Stimulated activated CD8-positive, alpha-beta memory T cell treated with anti-CD3 and anti-CD28 coated beads, Interleukin-15, amount 100 ng/mL, for 1 hour (primary cell): Measurements from ENCODE around the gene BTG1.

Experiments
- DNase-seq: peaks from one replicate; pipeline ENCODE4 v3.0.0-alpha.2; 2020; ENCODE audit warnings: low read depth

The BTG1 gene, protein sequence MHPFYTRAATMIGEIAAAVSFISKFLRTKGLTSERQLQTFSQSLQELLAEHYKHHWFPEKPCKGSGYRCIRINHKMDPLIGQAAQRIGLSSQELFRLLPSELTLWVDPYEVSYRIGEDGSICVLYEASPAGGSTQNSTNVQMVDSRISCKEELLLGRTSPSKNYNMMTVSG

DNA sequence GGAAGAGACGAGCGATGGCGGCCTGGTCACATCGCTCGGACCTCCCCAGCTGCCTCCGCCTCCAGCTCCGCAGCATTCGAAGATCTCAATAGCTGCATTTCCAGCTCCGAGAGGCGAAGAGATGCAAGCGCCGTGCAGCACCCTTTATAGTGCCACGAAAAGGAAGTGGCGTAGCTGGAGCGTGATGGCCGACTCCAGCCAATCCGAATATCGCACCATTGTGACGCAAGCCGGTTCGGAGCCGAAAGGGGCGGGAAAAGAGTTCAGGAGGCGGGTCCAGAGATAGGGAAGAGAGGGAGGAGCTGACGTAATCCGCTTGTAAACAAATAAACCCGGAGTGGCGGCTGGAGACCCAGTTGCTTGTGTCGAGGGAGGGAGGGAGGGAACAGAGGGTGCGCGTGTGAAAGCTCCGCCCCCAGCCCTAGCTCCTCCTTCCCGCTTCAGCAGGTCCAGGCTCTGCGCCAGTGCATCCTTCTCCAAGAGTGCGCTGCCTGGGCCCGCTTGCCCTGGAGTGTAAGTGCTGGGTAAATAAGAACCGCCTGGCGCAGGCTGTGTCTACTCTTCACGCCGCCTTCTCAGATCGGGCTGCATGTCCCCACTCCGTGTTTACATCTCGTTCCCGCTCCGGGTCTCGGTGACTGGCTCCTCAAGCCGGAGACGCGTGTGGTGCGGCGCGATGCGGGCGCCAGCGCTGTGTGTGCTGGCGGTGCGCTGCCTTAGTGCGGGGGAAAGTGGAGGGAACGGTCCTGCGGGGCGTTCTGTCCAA, at the start of gene BTG1:
BTG1 (minus strand) TSS at position 116 of the 766 bp plus-strand sequence. CDS start 311 bp downstream, outside the sequence.
- DNase-seq: peak; percentile 96

DNA sequence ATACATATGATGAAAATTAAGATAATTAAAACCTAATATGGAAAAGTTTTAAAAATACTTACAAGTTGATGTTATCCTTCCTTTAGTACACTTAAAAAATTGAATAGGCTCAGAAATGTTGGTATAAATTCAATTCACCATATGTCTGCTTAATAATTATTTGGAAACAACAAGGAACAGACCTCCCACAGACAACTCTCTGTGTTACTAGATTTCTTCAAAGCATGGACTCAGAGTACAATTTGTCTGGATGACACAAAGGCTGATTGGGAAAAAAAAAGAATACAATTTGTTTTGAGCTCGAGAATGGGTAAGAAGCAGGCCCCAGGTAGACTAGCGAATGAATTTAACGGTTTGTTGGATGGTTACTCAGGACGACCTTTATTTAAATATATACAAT, 48.9 kb upstream of the BTG1 start:
- no peak for DNase-seq

DNA sequence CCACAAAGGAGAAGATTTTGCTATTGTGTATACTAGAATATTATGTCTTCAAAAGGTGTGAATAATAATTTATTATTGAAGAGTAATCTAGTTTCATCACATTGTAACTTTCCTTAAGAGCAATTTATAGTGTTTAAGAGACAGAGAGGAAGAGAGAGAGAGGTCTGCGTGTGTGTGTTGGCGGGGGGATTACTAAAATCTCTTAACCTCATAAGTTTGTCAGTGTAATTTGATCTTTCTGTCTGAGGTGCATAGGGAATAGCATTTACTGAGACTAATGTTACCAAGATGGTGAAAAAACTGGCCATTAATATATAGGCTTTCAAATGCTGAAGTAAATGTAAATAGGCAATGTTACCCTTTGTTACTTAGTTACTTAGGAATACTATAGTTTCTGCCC, 48.2 kb upstream of the BTG1 start:
- no peak for DNase-seq

DNA sequence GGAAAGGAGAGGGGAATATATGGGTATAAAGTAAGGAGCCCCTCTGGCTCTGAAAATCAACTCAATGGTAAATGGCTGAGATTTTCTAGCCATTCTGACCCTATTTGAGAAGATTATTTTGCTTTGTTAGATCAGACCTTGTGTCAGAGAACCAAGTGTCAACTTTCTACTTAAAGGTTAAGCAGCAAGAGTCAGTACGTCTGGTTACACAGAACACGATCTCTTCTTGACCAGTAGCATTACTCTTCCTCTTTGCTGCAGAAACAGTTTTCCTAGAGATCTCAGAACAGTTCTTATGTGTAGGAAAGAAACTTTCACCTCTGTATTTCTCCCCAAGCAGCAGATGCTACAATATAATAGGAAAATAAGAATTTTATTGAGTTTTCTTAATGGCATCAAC, 47.4 kb upstream of the BTG1 start:
- no peak for DNase-seq

DNA sequence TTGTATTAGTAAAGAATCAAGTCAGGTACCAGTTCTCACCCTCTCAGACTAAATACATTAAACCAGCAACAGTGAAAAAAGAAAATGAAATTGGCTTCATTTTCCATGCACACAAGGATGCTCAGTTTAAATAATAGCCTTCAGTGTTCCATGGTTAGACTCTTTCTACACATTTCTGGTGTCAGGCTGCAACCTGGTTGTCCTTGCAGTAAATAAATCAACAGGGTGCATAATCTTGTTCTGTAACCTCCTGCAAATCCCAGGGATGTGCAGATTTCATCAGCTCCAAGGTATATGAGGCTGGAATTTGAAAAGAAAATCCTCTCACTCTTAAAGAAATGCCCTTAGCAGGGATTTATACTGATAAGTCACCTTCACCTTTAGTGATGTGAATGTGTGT, 46.7 kb upstream of the BTG1 start:
- DNase-seq: no peak

DNA sequence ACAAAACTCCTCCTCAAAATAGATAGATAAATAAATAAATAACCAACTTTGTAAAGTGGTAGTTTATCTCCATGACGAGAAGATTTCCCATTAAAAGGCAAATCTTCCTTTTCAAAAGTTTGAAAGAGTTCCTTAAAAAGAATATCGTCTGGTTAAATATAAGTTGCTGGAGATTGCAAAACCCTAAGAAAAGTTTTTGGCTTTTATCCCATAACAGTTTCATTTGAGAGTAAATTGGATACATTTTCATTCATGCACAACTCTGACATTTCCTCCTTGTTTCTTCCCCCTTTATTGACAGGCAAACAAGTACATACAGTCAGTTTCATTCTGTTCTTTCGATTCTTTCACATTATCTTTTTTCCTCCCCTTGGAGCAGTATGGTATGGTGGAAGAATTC, 45.4 kb upstream of the BTG1 start:
- DNase-seq: no peak

DNA sequence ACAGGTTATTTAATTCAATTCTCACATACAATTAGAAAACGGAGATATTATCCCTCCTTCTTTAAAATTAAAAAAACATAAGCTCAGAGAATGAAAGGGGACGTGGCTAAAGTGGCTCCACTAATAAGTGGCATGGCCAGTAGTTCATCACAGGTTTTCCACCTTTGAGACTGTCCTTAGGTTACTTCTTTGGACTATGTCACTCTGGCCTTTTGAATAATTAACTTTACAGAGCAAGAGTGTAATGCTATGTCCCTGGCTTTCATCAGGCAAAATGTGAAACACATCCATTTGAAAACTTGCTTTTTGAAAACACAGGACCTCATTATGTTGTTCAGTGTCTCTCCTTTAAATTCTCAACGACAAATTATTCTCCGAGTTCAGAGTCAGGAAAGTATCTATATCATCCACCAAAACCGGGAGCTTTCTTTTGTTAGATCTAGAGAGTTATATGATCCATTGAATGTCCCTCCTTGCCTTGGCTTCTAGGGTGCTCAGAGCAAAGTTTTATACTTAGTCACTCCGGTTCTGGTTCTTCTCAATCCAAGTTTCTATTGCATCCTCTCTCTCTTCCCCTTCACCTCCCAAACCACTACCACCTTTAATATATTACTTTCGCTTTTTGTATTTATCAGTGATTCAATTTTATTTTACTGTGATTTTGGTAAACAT, 43.0 kb upstream of the BTG1 start:
- no peak for DNase-seq

DNA sequence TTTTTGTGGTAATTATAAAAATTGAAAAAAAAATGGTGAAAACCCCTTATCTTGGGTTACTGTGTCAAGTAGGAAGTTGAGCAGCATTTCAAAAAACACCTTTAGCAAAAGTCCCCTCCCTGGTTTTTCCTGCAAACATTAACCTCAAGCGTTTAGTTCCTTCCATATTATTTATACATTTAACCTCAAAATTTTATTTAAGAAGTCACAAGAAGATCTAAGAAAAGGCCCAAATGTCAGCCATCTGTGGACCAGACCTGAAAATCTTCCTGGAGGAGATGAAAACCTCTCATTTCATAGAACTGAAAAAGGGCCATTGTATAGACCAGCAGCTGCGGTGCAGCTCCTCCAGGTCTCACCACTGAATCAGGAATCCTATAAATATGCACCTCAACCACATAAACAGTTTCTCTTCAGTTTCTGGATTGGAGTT, 40.4 kb upstream of the BTG1 start:
- no peak for DNase-seq

DNA sequence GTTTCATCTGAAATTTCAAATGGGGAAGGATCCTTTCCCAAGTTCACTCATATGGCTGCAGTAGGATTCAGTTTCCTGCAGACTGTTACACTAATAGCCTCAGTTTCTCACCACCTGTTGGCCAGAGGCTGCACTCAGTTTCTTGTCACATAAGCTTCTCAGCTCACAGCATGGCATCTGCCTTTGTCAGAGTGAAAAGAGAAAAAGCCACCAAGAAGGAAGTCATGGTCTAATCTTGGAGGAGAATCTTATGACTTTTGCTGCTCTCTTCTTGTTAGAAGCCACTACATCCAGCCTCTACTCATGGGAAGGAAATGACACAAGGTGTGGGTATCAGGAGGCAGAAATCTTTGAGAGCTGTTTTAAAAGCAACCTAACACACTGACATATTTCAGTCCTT, 39.4 kb upstream of the BTG1 start:
- no peak for DNase-seq

DNA sequence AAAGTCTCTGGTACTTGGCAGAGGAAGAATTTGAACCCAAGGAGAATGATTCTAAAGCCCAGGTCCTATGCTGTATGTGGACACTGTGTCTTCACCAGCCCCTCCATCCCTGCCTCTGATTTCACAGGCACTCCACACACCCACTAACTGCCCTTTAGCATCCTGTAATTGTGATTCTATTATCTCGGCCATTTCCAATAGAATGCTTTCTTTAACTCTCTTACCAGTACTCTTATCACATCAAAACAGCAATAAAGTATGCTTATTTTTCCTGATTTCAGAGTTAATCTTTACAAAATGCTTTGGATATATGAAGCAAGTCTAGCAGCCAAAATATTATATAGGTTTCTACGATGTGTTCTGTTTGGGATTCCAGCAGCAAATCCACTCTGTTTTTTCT, 37.9 kb upstream of the BTG1 start:
- no peak for DNase-seq

DNA sequence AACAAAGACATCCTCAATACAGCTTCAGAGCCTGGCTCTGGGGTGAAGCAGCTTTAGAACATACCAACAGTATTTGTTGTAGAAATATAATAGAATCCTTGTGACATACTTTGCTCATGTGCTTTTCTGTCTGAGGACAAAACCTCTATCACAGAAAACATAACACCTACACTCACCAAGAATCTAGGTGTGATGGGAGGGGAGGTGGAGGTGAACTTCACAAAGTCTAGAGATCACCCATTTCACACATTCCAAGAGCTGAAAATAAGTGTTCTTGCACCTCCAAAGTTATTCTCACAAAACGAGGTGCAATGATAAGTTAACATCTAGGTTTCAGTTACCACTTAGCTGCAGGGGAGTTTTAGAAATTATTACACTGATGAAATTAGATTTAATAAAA, 32.7 kb upstream of the BTG1 start:
- no peak for DNase-seq

DNA sequence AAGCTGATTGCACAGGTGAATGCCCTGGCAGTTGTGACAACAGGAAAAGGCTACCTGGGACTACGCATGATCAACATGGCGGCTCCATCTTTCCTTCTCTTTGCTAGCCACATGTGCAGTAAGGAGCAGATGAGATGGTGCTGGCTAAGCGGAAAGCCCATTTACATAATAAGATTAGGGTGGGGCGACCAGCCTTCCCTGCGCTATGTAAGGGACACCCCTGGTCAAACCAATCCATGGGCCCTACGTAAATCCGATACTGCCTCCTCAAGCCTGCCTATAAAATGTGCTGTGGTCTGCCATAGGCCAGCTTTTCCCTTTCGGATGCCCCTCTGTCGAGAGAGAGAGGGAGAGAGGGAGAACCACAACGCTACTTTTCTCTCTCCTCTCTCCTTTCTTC, 31.0 kb upstream of the BTG1 start:
- DNase-seq: no peak

DNA sequence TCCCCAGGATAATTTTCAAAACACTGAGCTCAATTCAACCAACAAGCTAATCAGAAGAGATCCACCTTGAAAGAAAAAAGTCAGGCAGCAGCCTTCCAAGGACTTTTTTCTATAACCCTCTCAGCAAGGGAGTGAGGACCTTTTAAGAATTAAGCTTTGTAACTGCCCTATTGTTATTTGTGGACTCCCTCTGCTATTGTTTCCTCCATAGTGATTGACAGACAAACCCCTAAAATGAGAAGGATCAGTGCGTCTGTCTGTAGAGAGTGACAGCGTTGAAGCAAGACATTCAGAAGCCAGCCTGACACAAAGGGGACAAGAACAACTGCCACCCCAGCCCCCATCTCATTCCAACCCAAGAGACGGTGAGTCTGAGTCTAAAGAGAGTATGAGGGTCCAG, 30.3 kb upstream of the BTG1 start:
- DNase-seq: no peak

DNA sequence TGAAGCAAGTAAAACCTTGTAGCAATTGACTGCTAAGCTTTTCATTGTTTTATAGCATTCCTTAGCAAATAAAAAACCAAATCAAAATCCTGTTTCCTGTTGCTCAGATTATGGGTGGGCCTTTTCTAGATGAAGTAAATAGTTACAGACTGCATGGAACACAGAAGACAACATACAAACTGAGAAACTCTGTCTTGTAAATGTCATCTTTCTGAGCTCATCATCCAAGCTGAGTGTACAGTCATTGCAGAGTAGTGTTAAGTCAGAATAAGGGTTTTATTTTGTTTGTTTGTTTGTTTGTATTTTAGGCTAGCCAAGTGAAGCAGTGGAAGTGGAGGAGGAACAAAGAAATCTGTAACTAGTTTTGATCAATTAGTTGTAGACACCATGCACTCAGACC, 24.4 kb upstream of the BTG1 start:
- DNase-seq: no peak

DNA sequence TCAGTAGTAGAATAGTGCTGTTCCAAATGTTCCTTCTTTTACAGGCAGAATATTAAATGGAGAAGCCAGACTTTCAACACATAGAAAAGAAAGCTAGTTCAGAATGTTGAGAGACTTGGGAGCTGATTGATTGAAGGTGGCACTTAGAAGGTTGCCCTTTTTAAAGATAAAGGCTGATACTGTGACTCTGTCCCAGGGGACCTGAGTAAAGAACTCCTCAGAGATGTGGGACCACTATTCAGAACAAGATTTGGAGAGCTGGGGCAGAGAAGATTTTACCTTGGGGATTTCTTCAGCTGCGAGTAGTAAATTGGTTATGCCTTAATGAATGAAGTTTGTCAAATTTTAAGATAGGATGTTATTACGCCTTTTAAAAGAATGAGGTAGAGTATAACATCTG, 21.4 kb upstream of the BTG1 start:
- no peak for DNase-seq

DNA sequence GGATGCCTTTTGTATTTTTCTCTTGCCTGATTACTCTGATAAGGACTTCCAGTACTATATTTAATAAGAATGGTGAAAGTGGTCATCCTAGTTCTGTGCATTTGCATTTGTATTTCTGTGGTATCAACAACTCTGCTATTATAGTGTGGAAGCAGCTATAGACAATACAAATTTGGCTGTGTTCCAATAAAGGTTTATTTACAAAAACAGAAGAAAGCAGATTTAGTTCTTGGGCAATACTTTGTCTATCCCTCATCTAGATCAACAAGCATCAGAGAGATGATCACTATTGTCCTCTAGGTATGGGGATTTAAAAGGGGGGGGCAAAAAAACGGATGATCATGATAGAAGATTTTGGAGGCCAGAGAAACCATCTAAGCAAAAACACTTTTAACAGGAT, 19.1 kb upstream of the BTG1 start:
- no peak for DNase-seq

DNA sequence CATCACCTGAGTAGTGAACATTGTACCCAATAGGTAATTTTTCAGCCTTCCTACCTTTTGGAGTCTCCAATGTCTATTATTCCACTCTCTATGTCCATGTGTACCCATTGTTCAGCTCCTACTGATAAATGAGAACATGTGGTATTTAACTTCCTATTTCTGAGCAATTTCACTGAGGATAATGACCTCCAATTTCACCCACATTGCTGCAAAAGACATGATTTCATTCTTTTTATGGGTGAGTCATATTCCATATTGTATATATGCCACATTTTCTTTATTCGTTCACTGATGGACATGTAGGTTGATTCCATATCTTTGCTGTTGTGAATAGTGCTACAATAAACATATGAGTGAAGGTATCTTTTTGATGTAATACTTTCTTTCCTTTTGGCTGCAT, 16.4 kb upstream of the BTG1 start:
- no peak for DNase-seq

DNA sequence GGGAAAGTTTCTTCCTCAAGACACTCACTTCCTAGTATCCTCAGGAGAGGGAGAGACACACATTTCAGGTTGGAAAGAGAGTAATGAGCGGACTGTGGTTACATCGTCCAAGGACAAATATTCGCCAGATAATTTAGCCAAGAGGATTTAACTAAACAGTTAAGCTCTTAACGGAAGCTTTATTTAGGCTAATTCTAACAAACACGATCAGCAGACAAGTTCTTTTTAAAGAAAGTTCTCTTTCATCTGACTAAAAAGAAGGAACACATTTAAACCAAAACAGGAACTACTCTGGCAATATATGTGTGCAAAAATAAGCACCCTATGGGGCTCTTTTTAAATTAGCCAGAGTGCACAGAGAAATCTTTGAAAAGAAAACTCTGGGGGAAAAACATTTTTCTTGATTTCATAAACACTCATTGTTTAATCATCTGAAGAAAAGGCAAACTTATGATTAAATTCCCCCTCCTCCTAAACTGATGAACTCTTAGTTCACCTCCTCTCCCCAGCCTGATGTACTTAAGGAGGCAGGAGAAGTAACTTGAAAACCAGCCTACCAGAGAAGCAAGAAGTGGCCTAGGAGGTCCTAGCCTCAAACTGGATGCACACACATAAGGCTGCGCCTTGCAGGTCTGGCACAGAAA, 13.3 kb upstream of the BTG1 start:
- DNase-seq: no peak

DNA sequence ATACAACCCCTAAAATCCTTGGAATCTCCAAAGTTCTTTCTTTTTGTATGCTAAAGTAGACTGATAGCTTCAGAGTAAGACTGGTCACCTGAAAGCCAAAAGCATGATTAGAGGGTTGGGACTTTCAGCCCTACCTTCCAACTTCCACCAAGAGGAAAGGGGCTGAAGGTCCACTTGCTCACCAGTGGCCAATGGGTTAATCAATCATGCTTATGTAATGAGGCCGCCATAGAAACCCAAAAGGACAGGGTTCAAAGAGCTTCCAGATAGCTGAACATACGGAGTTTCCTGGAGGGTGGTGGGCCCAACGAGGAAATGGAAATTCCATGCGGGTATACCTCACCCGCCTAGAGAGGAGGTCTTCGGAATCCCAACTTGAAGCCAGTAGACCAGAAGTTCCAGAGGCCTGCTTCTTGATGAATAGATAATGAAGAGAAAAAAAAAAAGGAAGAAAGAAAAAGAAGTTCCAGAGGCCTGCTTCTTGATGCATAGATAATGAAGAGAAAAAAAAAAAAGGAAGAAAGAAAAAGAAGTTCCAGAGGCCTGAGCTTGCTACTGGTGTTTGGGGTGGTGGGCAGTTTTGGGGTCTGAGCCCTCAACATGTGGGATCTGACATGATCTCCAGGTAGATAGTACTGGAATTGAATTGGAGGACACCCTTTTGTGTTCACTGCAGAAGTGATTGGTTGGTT, 11.2 kb upstream of the BTG1 start:
- DNase-seq: no peak

DNA sequence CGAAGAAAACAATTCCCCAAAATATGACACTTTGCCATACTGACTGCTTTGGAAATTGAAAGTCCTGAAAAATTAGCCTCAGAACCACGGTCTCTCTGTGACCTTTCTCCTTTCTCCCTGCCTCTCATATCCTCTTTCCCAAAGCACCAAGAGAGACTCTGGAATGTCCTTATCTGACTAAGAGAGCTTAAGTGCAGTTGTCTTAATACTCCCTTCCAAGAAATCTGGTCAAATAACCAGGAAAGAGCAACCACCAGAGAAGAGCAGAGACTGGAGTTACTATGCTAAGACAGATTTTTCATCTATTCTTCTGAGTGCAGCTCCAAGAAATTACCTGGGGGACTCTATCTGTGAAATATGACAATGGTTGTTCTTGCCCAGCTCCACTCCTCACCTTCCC, 10.5 kb upstream of the BTG1 start:
- DNase-seq: no peak

DNA sequence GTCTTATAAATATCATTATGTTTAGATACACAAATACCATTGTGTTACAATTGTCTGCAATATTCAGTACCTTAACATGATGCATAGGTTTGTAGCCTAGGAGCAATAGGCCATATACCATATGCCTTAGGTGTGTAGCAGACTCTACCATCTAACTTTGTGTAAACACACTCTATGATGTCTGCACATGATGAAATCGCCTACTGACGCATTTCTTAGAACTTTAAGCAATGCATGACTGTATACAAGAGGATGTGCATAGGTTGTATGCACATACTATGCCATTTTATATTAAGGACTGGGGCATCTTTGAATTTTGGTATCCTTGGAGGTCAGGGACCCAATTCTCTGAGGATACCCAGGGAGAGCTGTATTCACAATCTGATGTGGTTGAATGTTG, 10.1 kb upstream of the BTG1 start:
- no peak for DNase-seq

DNA sequence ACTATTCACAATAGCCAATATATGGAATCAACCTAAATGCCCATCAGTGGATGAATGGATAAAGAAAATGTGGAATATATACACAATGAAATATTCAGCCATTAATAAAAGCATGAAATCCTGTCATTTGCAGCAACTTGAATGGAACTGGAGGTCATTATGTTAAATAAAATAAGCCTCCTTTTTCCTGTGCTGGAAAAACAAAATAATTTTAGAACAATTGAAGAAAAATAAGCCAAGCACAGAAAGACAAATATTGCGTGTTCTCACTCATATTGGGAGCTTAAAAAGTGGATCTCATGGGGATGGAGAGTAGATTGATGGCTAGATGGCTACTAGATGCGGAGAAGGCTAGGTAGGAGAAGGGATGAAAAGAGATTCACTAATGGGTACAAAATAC, 6.3 kb upstream of the BTG1 start:
- no peak for DNase-seq
